ENCODE results near the gene GKN1. TPM values are rescaled to one million over a fixed set of nuclear protein-coding genes. Genes with fewer than 3 reads are reported as not detected.

GKN1 gene, protein sequence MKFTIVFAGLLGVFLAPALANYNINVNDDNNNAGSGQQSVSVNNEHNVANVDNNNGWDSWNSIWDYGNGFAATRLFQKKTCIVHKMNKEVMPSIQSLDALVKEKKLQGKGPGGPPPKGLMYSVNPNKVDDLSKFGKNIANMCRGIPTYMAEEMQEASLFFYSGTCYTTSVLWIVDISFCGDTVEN
- total RNA-seq (not detected), polyA plus RNA-seq (not detected)
- long read RNA-seq, donor 1 = 0 reads
- long read RNA-seq, donor 2 = 0 reads
- long read RNA-seq, donor 3 = 0 reads

DNA sequence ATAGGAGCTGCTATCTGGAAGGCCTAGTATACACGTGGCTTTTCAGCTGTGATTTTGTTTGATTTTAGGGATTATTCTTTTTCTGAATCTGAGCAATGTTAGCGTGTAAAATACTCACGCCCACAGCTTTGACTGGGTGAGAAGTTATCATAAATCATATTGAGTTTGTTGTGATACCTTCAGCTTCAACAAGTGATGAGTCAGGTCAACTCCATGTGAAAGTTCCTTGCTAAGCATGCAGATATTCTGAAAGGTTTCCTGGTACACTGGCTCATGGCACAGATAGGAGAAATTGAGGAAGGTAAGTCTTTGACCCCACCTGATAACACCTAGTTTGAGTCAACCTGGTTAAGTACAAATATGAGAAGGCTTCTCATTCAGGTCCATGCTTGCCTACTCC is at the start of gene GKN1:
GKN1 (plus strand) TSS at position 386 of the 400 bp plus-strand sequence. CDS start 42 bp downstream, outside the sequence.
- no peak within 1 kb of the TSS for H3K27ac ChIP-seq
- ATAC-seq = no peak
- H3K4me1 ChIP-seq = peaks cover 0 to 5% (median 0%) of the 10 kb centered on the region in 12 donors
- intact Hi-C loops (cut with DNase I) = no loop called here
- H3K9me3 ChIP-seq = no peaks in the 10 kb centered on the region
- no peak for DNase-seq
- whole genome bisulfite sequencing, 4 donors = 51 to 80% (median 60%) methylated on average over 3 of the region's 3 CpGs
- H3K36me3 ChIP-seq = no peaks in the 10 kb centered on the region
- TF ChIP-seq, protein P1, sequence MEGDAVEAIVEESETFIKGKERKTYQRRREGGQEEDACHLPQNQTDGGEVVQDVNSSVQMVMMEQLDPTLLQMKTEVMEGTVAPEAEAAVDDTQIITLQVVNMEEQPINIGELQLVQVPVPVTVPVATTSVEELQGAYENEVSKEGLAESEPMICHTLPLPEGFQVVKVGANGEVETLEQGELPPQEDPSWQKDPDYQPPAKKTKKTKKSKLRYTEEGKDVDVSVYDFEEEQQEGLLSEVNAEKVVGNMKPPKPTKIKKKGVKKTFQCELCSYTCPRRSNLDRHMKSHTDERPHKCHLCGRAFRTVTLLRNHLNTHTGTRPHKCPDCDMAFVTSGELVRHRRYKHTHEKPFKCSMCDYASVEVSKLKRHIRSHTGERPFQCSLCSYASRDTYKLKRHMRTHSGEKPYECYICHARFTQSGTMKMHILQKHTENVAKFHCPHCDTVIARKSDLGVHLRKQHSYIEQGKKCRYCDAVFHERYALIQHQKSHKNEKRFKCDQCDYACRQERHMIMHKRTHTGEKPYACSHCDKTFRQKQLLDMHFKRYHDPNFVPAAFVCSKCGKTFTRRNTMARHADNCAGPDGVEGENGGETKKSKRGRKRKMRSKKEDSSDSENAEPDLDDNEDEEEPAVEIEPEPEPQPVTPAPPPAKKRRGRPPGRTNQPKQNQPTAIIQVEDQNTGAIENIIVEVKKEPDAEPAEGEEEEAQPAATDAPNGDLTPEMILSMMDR (IDR thresholded peaks at IDR 0.05) = no peak
- no peak for TF ChIP-seq POLR2A (IDR thresholded peaks at IDR 0.05)
- H3K27me3 ChIP-seq = peaks cover 0 to 13% (median 0%) of the 10 kb centered on the region in 9 donors
- H3K4me3 ChIP-seq = no peak within 1 kb of the TSS

DNA sequence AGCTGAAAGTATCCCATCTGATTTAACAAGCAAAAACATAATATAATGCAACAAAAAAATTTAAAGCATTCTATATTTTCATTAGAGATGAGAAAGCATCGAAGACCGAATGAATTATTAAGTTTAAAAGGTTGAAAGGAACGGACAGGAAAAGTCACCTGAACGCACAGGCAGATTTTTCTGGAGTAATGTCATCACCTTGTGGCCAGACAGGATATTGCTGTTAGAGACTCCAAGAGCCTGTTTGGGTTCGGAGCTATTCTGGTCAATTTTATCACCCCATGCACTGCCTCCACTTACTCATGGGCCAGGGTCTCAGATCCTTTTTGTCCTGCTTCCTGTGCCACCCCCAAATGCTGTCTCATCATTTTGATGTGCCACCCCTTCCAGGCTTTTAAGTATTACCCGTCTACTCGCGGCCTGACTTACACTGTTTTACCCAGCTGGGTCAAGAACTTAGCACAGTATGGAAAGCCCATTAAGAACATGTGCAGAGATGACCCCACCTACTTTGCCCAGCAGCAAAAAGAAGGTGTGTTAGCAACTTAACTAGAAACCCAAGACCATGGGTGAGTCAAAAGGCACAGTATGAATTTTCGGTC is 49.0 kb upstream of the GKN1 start:
- WGBS, 4 donors = 39 to 45% (median 40%) methylated on average over 9 of the region's 9 CpGs
- TF ChIP-seq POLR2A (IDR thresholded peaks at IDR 0.05) = no peak
- TF ChIP-seq, protein P1 (IDR thresholded peaks at IDR 0.05) = peak; percentile 74 to 92 (median 82)
- H3K27me3 ChIP-seq = peaks cover 0 to 13% (median 0%) of the 10 kb centered on the region in 9 donors
- H3K4me3 ChIP-seq = no peak overlapping the region
- H3K4me1 ChIP-seq = no peaks in the 10 kb centered on the region
- no peak for DNase-seq
- H3K9me3 ChIP-seq = no peaks in the 10 kb centered on the region
- intact Hi-C loops (cut with DNase I) = loop anchor here in 8 of 10 donors (1.0 to 10.0 kb wide), 8 partner anchors 173 to 463 kb away; partner anchors contain the start of genes APLF (in 3 of the 8) and FBXO48 (in 3 of the 8)
- no peaks in the 10 kb centered on the region for H3K36me3 ChIP-seq
- no peak overlapping the region for H3K27ac ChIP-seq
- ATAC-seq = peak in 3 of 4 donors; percentile 57 to 65 (median 62)

- H3K27ac ChIP-seq = no peak overlapping the region
- no peaks in the 10 kb centered on the region for H3K4me1 ChIP-seq
- no peaks in the 10 kb centered on the region for H3K36me3 ChIP-seq
- TF ChIP-seq, protein P1 (IDR thresholded peaks at IDR 0.05) = no peak
- no peak for TF ChIP-seq POLR2A (IDR thresholded peaks at IDR 0.05)
- peaks cover 0 to 13% (median 0%) of the 10 kb centered on the region in 9 donors for H3K27me3 ChIP-seq
- intact Hi-C loops (cut with DNase I) = loop anchor here in 8 of 10 donors (5.0 to 10.0 kb wide), 6 partner anchors 174 to 464 kb away; partner anchors contain the start of genes APLF (in 3 of the 8) and FBXO48 (in 3 of the 8)
- DNase-seq = no peak
- H3K4me3 ChIP-seq = no peak overlapping the region
- WGBS, 4 donors = 68 to 82% (median 69%) methylated on average over 4 of the region's 4 CpGs
- no peaks in the 10 kb centered on the region for H3K9me3 ChIP-seq
- ATAC-seq = no peak
Observed at GRCh38 chr2:68926796-68927195, 47.6 kb upstream of the GKN1 start.

GRCh38 chr2:68931149-68931711 is 43.2 kb upstream of the GKN1 start:
- ATAC-seq = no peak
- no peak for TF ChIP-seq POLR2A (IDR thresholded peaks at IDR 0.05)
- TF ChIP-seq, protein P1 (IDR thresholded peaks at IDR 0.05) = no peak
- Histone ChIP-seq H3K27ac (no peak overlapping the region), H3K9me3 (no peaks in the 10 kb centered on the region), H3K4me3 (no peak overlapping the region), H3K4me1 (peaks cover 0 to 6% (median 0%) of the 10 kb centered on the region in 12 donors), H3K27me3 (peaks cover 0 to 10% (median 0%) of the 10 kb centered on the region in 9 donors), H3K36me3 (no peaks in the 10 kb centered on the region)
- WGBS, 4 donors = 83 to 86% (median 84%) methylated on average over 3 of the region's 3 CpGs
- intact Hi-C loops (cut with DNase I) = no loop called here
- no peak for DNase-seq
